GM19452 (cell line): ENCODE data around the gene ZKSCAN7.
"Not testable (repeated sequence)": the region's sequence is repeated elsewhere in the genome, so short reads cannot be mapped to it uniquely, and the experiment has no call there.

Source experiments
- ATAC-seq: cut with Tn5 transposase; IDR thresholded peaks from one replicate; pipeline ENCODE4 v1.9.1; 2021; ENCODE audit not compliant: unreplicated experiment

ZKSCAN7 gene

GRCh38 chr3:44576613-44577012 lies 21.6 kb downstream of the ZKSCAN7 start:
- no peak for ATAC-seq

- not testable (repeated sequence) for ATAC-seq
Observed at GRCh38 chr3:44577354-44577952, 22.5 kb downstream of the ZKSCAN7 start.

- not testable (repeated sequence) for ATAC-seq
Observed at GRCh38 chr3:44578316-44578715, 23.3 kb downstream of the ZKSCAN7 start.

- not testable (repeated sequence) for ATAC-seq
Observed at GRCh38 chr3:44578924-44579515, 24.0 kb downstream of the ZKSCAN7 start.

- ATAC-seq: not testable (repeated sequence)
Observed at GRCh38 chr3:44579749-44580148, 24.8 kb downstream of the ZKSCAN7 start.

- not testable (repeated sequence) for ATAC-seq
Observed at GRCh38 chr3:44580971-44581370, 26.0 kb downstream of the ZKSCAN7 start.

- ATAC-seq: no peak
Observed at GRCh38 chr3:44584646-44585501, 29.9 kb downstream of the ZKSCAN7 start, which contains the start of gene ZNF660. Gene ZNF660 (plus strand): TSS chr3:44584964. CDS start chr3:44594194, 9,230 bp downstream.

- no peak for ATAC-seq
Observed at GRCh38 chr3:44596621-44597020, 41.6 kb downstream of the ZKSCAN7 start.

GRCh38 chr3:44601749-44602148 lies 46.8 kb downstream of the ZKSCAN7 start:
- ATAC-seq: no peak

- ATAC-seq: no peak
Observed at GRCh38 chr3:44612678-44613077, 57.7 kb downstream of the ZKSCAN7 start.
